PFSK-1 (cell line): ENCODE data around the gene ZNF816.

Experiments
- FOXP2 ChIP-seq: optimal IDR thresholded peaks from 2 replicates; pipeline ENCODE3; 2011; ENCODE audit warnings: borderline replicate concordance, control low read depth, inconsistent platforms; ENCODE audit not compliant: insufficient read depth; ENCODE audit errors: extremely low read length, extremely low read depth
- SIN3A ChIP-seq: IDR thresholded peaks from 2 replicates; pipeline ENCODE4 v1.6.1; 2012; ENCODE audit warnings: mild to moderate bottlenecking, low read length, moderate library complexity, borderline replicate concordance; ENCODE audit not compliant: insufficient read depth
- TAF1 ChIP-seq: IDR thresholded peaks from 2 replicates; pipeline ENCODE4 v1.6.1; 2012; ENCODE audit warnings: low read length, control low read depth, borderline replicate concordance; ENCODE audit not compliant: insufficient read depth

DNA sequence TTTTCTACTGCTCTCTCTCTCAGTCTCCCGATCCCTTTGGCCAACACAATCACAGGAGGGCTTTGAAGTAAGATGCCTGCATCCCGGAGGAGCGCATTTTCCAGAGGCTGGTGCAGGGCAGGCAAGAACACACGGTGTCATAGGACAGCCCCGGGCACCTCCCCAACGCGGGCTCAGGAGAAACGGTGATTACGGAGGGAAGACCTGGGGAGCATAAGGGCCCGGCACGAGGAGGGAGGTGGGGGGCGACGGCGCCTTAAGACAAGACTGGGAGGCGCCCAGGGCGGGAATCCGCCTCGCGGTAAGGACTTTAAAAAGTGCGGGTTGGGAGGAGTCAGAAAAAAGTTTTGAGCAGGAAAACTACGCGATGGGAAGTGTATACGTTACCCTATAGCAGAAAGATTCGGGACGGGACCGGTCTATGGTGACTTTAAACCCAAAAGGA is 20.7 kb downstream of the ZNF816 start:
- TF ChIP-seq FOXP2 (no peak), TAF1 (no peak), SIN3A (no peak)
